ENCODE results near the gene RPL36. TPM values are rescaled to one million over a fixed set of nuclear protein-coding genes. Genes with fewer than 3 reads are reported as not detected.

Gene RPL36
- total and polyA plus RNA-seq, 9 of the 15 experiments (the other 6 are each of a cell fraction or from before 2014, with no cell fraction given): 350 to 3,412 (median 1,507) TPM

GRCh38 chr19:5719961-5720790 is 30.1 kb downstream of the RPL36 start, which contains the start of the genes CATSPERD and LONP1 (continued):
- peak; percentile 7; the same call in 1 of the 2 replicates for TF ChIP-seq MGA (IDR thresholded peaks at IDR 0.05)
- no peak for TF ChIP-seq ZBTB8A (IDR thresholded peaks at IDR 0.05; ENCODE audit: partially characterized antibody)
- TF ChIP-seq U2AF2 (optimal IDR thresholded peaks at IDR 0.05; ENCODE audit: low read depth, low read length): no peak
- peak; percentile 92 to 96 (median 93) for TF ChIP-seq CTCF (IDR thresholded peaks at IDR 0.05 in 2 of 3, conservative IDR thresholded peaks at IDR 0.05 in 1 of 3; ENCODE audit: insufficient read depth in 2 of 3, low read depth in 1 of 3, low read length in 3 of 3)
- TF ChIP-seq BCLAF1 (IDR thresholded peaks at IDR 0.05; ENCODE audit: borderline replicate concordance in 1 of 2, control insufficient read depth in 1 of 2, low read depth in 2 of 2, low read length in 1 of 2): no peak
- no peak for TF ChIP-seq THRAP3 (IDR thresholded peaks at IDR 0.05; ENCODE audit: borderline replicate concordance)

All from K562 (cell line).